A549 (cell line): Measurements from ENCODE around the gene FAM110C. TPM values are rescaled to one million over a fixed set of nuclear protein-coding genes. Genes with fewer than 3 reads are reported as not detected.

Experiments used
- ATAC-seq, 2 experiments: fragments of 200-7000 bp in 1 of 2; fragments of >200 bp in 1 of 2; cut with Nextera tagmentation in 1 of 2; cut with Tn5 transposase in 1 of 2; 3 replicates each; pipeline versions ENCODE4 v1.8.0 to v1.9.1; 2018 to 2020; ENCODE audit warnings: mild to moderate bottlenecking in 1 of 2, moderate library complexity in 1 of 2
- CTCF ChIA-PET: fragments of 300-600 bp; sonication (Branson Sonifier 250); formaldehyde crosslinking; extraction: SDS; loops from one replicate; lab custom pipeline; 2021; ENCODE audit warnings: antibody characterized with exemption, inconsistent platforms; lab: Yijun Ruan, JAX
- POLR2A ChIA-PET: fragments of 350-600 bp; formaldehyde crosslinking; extraction: SDS; loops from one replicate; lab custom pipeline; 2021; ENCODE audit warnings: antibody characterized with exemption, inconsistent platforms; lab: Yijun Ruan, JAX
- DNase-seq, 2 experiments: peaks; one replicate each; pipeline versions ENCODE4 v3.0.0 to v3.0.0-alpha.2; 2011 to 2016; ENCODE audit warnings: low read depth in 1 of 2, low spot score in 1 of 2
- FAIRE-seq: peaks from 2 replicates; lab custom pipeline; 2011; peaks lifted over from hg19 to GRCh38; lab: Jason Lieb, UNC
- H3K27ac ChIP-seq, 2 experiments: fragments of >200 bp; sonication (Bioruptor Twin); formaldehyde crosslinking; 3 replicates each; pipeline ENCODE4 v1.5.1; 2016 to 2017
- H3K4me1 ChIP-seq: fragments of >200 bp; sonication (Bioruptor Twin); formaldehyde crosslinking; 3 replicates; pipeline ENCODE4 v1.6.1; 2016
- H3K4me2 ChIP-seq: fragments of >200 bp; sonication (Bioruptor Twin); formaldehyde crosslinking; 3 replicates; pipeline ENCODE4 v1.6.1; 2016
- H3K4me3 ChIP-seq: fragments of >200 bp; sonication (Bioruptor Twin); formaldehyde crosslinking; 3 replicates; pipeline ENCODE4 v1.5.1; 2016
- H3K9me3 ChIP-seq: fragments of >200 bp; sonication (Bioruptor Twin); formaldehyde crosslinking; 3 replicates; pipeline ENCODE4 v1.6.1; 2016
- ATOH8 ChIP-seq: fragments of 250-450 bp; sonication (Bioruptor Pico); IDR thresholded peaks from 2 replicates; pipeline ENCODE4 v1.5.0; 2020; ENCODE audit warnings: low read depth, mild to moderate bottlenecking, moderate library complexity
- BCL3 ChIP-seq: fragments of >200 bp; sonication (Bioruptor Twin); formaldehyde crosslinking; IDR thresholded peaks from 3 replicates; pipeline ENCODE4 v1.6.1; 2016
- BHLHE40 ChIP-seq: IDR thresholded peaks from 2 replicates; pipeline ENCODE4 v1.6.1; 2012; ENCODE audit warnings: low read depth, low read length, inconsistent platforms
- CBX8 ChIP-seq: fragments of 200-600 bp; sonication (generic); IDR thresholded peaks from 2 replicates; pipeline ENCODE4 v1.6.1; 2016
- CEBPB ChIP-seq, 2 experiments: fragments of >200 bp in 1 of 2; sonication (Bioruptor Twin) in 1 of 2; formaldehyde crosslinking in 1 of 2; IDR thresholded peaks; 2 replicates each; pipeline ENCODE4 v1.6.1; 2012 to 2016
- CHD2 ChIP-seq: fragments of 150-350 bp; IDR thresholded peaks from 2 replicates; pipeline ENCODE4 v1.6.1; 2014; ENCODE audit warnings: low read length; ENCODE audit not compliant: partially characterized antibody
- EHMT2 ChIP-seq: fragments of 200-600 bp; sonication (generic); IDR thresholded peaks from 2 replicates; pipeline ENCODE4 v1.6.1; 2016; ENCODE audit warnings: antibody characterized with exemption, low read depth, mild to moderate bottlenecking, moderate library complexity
- ELK1 ChIP-seq: fragments of 150-350 bp; IDR thresholded peaks from 2 replicates; pipeline ENCODE4 v1.6.1; 2014; ENCODE audit warnings: low read depth, mild to moderate bottlenecking, low read length
- EP300 ChIP-seq, 2 experiments: fragments of >200 bp; sonication (Bioruptor Twin); formaldehyde crosslinking; IDR thresholded peaks; 2 replicates in 1 of 2; 3 replicates in 1 of 2; pipeline ENCODE4 v1.6.1; 2016 to 2017
- ESRRA ChIP-seq: fragments of 150-350 bp; IDR thresholded peaks from 2 replicates; pipeline ENCODE4 v1.6.1; 2014; ENCODE audit warnings: mild to moderate bottlenecking, low read length, borderline replicate concordance
- FOSB ChIP-seq: fragments of 250-450 bp; sonication (Bioruptor Pico); IDR thresholded peaks from 2 replicates; pipeline ENCODE4 v1.5.0; 2020; ENCODE audit warnings: mild to moderate bottlenecking, moderate library complexity
- FOXS1 ChIP-seq: fragments of 250-450 bp; sonication (Bioruptor Pico); IDR thresholded peaks from 2 replicates; pipeline ENCODE4 v1.5.0; 2020; ENCODE audit warnings: mild to moderate bottlenecking, moderate library complexity
- GATA3 ChIP-seq: IDR thresholded peaks from 2 replicates; pipeline ENCODE4 v1.6.1; 2012; ENCODE audit warnings: borderline replicate concordance
- HDAC2 ChIP-seq: fragments of 200-600 bp; sonication (generic); IDR thresholded peaks from 2 replicates; pipeline ENCODE4 v1.6.1; 2016
- HEYL ChIP-seq: fragments of 250-450 bp; sonication (Bioruptor Pico); IDR thresholded peaks from 2 replicates; pipeline ENCODE4 v1.8.0; 2021; ENCODE audit warnings: mild to moderate bottlenecking, moderate library complexity
- HOXB13 ChIP-seq: fragments of 250-450 bp; sonication (Bioruptor Pico); IDR thresholded peaks from 2 replicates; pipeline ENCODE4 v1.5.0; 2020; ENCODE audit warnings: low read depth, mild to moderate bottlenecking, moderate library complexity
- HOXB5 ChIP-seq: fragments of 250-450 bp; sonication (Bioruptor Pico); IDR thresholded peaks from 2 replicates; pipeline ENCODE4 v1.5.0; 2020; ENCODE audit warnings: mild to moderate bottlenecking, moderate library complexity
- JUN ChIP-seq, 2 experiments: fragments of >200 bp; sonication (Bioruptor Twin); formaldehyde crosslinking; IDR thresholded peaks; 2 replicates in 1 of 2; 3 replicates in 1 of 2; pipeline ENCODE4 v1.6.1; 2016 to 2017
- KDM5A ChIP-seq: fragments of 200-600 bp; sonication (generic); IDR thresholded peaks from 2 replicates; pipeline ENCODE4 v1.6.1; 2016; ENCODE audit warnings: antibody characterized with exemption, mild to moderate bottlenecking
- MYC ChIP-seq: IDR thresholded peaks from 2 replicates; pipeline ENCODE4 v1.6.1; 2012; ENCODE audit warnings: mild to moderate bottlenecking, inconsistent platforms, low read length, improper control_type of control experiment, borderline replicate concordance
- NPAS2 ChIP-seq: fragments of 250-450 bp; sonication (Bioruptor Pico); IDR thresholded peaks from 2 replicates; pipeline ENCODE4 v1.8.0; 2022; ENCODE audit warnings: mild to moderate bottlenecking, moderate library complexity, borderline replicate concordance
- PHF8 ChIP-seq: fragments of 200-600 bp; sonication (generic); IDR thresholded peaks from 2 replicates; pipeline ENCODE4 v1.6.1; 2016; ENCODE audit warnings: low read depth, mild to moderate bottlenecking, antibody characterized with exemption, moderate library complexity, borderline replicate concordance
- POLR2AphosphoS2 ChIP-seq: conservative IDR thresholded peaks from 2 replicates; pipeline ENCODE4 v1.6.1; 2012; ENCODE audit warnings: low read length, improper control_type of control experiment, inconsistent platforms
- RAD21 ChIP-seq, 2 experiments: fragments of >200 bp in 1 of 2; sonication (Bioruptor Twin) in 1 of 2; formaldehyde crosslinking in 1 of 2; IDR thresholded peaks in 1 of 2; conservative IDR thresholded peaks in 1 of 2; 2 replicates in 1 of 2; 3 replicates in 1 of 2; pipeline ENCODE4 v1.6.1; 2012 to 2018; ENCODE audit warnings: inconsistent platforms in 1 of 2
- RARB ChIP-seq: fragments of 250-450 bp; sonication (Bioruptor Pico); IDR thresholded peaks from 2 replicates; pipeline ENCODE4 v1.8.0; 2021; ENCODE audit warnings: mild to moderate bottlenecking, moderate library complexity
- RCOR1 ChIP-seq: fragments of 150-350 bp; IDR thresholded peaks from 2 replicates; pipeline ENCODE4 v1.6.1; 2014; ENCODE audit warnings: antibody characterized with exemption, low read length, low read depth
- RNF2 ChIP-seq: fragments of 200-600 bp; sonication (generic); IDR thresholded peaks from 2 replicates; pipeline ENCODE4 v1.6.1; 2016; ENCODE audit warnings: low read depth, mild to moderate bottlenecking, antibody characterized with exemption, moderate library complexity, borderline replicate concordance
- SREBF2 ChIP-seq: fragments of 450-650 bp; IDR thresholded peaks from 2 replicates; pipeline ENCODE4 v1.6.1; 2014; ENCODE audit warnings: mild to moderate bottlenecking, moderate library complexity
- ZSCAN20 ChIP-seq: fragments of 250-450 bp; sonication (Bioruptor Pico); IDR thresholded peaks from 2 replicates; pipeline ENCODE4 v1.8.0; 2022; ENCODE audit warnings: mild to moderate bottlenecking, moderate library complexity
- WGBS: methylation state at CpG from one replicate; pipeline ENCODE4 v1.1.6; 2017; ENCODE audit errors: missing lambda C conversion rate; 5-methylcytosine and 5-hydroxymethylcytosine counted together
- polyA plus RNA-seq, 4 experiments: library from polyadenylated mRNA; depleted of rRNA in 3 of 4; stranded (reverse); fragments of >200 nt; fragmentation: RNase III in 1 of 4; extraction: RNeasy Plus Mini Kit Qiagen cat#74134 plus additional on column Dnase treatment in 1 of 4; gene quantifications; 2 replicates in 3 of 4; 3 replicates in 1 of 4; pipeline ENCODE4 v1.2.3, GENCODE V29; 2011 to 2017
- TF ChIP-seq, protein P1 (sequence below): IDR thresholded peaks from 2 replicates; pipeline ENCODE4 v1.6.1; 2012
- TF ChIP-seq, protein P2 (sequence below): IDR thresholded peaks from 2 replicates; pipeline ENCODE4 v1.6.1; 2012

The FAM110C gene
- polyA plus RNA-seq, 2 of the 4 experiments (the other 2 are of a cell fraction), result 0.08 to 0.35 TPM

GRCh38 chr2:32068-32467 lies 14.2 kb downstream of the FAM110C start:
- FAIRE-seq (no peak), ATAC-seq (no peak), DNase-seq (no peak)
- Histone ChIP-seq H3K27ac (no peak overlapping the region), H3K9me3 (no peaks in the 10 kb centered on the region), H3K4me3 (no peak overlapping the region), H3K4me2 (no peak overlapping the region), H3K4me1 (no peaks in the 10 kb centered on the region)
- WGBS, result 57% methylated on average over 5 of the region's 5 CpGs
- ChIA-PET POLR2A (no interaction called here), CTCF (no interaction called here)
- TF ChIP-seq HOXB13 (CRISPR knock-in tag) (no peak), PHF8 (no peak), EP300 (IDR thresholded peaks at IDR 0.05) (no peak), BHLHE40 (no peak), EHMT2 (no peak), ATOH8 (no peak), POLR2AphosphoS2 (no peak), CEBPB (IDR thresholded peaks at IDR 0.05) (no peak), SREBF2 (no peak), FOSB (CRISPR knock-in tag) (no peak), HDAC2 (no peak), ELK1 (no peak), RCOR1 (no peak), RNF2 (no peak), NPAS2 (CRISPR knock-in tag) (no peak)

- H3K27ac ChIP-seq, result no peak overlapping the region
- TF ChIP-seq ZSCAN20 (CRISPR knock-in tag) (no peak), MYC (no peak), HOXB5 (no peak), HEYL (CRISPR knock-in tag) (no peak), GATA3 (no peak), RAD21 (conservative IDR thresholded peaks at IDR 0.05 in 1 of 2, IDR thresholded peaks at IDR 0.05 in 1 of 2) (no peak), CHD2 (no peak), PHF8 (no peak), CEBPB (IDR thresholded peaks at IDR 0.05) (no peak), ESRRA (no peak), KDM5A (no peak), JUN (IDR thresholded peaks at IDR 0.05) (no peak), CBX8 (no peak), BCL3 (no peak), RARB (CRISPR knock-in tag) (no peak), FOXS1 (CRISPR knock-in tag) (no peak)
- TF ChIP-seq, protein P1, sequence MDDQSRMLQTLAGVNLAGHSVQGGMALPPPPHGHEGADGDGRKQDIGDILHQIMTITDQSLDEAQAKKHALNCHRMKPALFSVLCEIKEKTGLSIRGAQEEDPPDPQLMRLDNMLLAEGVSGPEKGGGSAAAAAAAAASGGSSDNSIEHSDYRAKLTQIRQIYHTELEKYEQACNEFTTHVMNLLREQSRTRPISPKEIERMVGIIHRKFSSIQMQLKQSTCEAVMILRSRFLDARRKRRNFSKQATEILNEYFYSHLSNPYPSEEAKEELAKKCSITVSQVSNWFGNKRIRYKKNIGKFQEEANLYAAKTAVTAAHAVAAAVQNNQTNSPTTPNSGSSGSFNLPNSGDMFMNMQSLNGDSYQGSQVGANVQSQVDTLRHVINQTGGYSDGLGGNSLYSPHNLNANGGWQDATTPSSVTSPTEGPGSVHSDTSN, result no peak
- TF ChIP-seq, protein P2, sequence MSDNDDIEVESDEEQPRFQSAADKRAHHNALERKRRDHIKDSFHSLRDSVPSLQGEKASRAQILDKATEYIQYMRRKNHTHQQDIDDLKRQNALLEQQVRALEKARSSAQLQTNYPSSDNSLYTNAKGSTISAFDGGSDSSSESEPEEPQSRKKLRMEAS, result no peak
- TF ChIP-seq, all 56 proteins: peak for 0
- Histone ChIP-seq H3K4me3 (no peak overlapping the region), H3K4me1 (no peaks in the 10 kb centered on the region), H3K9me3 (no peaks in the 10 kb centered on the region), H3K4me2 (no peak overlapping the region)
- ATAC-seq, result no peak
- no peak for FAIRE-seq
- WGBS, result 0% methylated on average over 1 of the region's 1 CpG
- POLR2A ChIA-PET, result no interaction called here
- CTCF ChIA-PET, result no interaction called here
- DNase-seq, result no peak
Measured at GRCh38 chr2:29253-29652, 17.1 kb downstream of the FAM110C start.
